ENCODE measurements around the gene URM1.
"Not testable (repeated sequence)": the region's sequence is repeated elsewhere in the genome, so short reads cannot be mapped to it uniquely, and the experiment has no call there.

URM1 gene

DNA sequence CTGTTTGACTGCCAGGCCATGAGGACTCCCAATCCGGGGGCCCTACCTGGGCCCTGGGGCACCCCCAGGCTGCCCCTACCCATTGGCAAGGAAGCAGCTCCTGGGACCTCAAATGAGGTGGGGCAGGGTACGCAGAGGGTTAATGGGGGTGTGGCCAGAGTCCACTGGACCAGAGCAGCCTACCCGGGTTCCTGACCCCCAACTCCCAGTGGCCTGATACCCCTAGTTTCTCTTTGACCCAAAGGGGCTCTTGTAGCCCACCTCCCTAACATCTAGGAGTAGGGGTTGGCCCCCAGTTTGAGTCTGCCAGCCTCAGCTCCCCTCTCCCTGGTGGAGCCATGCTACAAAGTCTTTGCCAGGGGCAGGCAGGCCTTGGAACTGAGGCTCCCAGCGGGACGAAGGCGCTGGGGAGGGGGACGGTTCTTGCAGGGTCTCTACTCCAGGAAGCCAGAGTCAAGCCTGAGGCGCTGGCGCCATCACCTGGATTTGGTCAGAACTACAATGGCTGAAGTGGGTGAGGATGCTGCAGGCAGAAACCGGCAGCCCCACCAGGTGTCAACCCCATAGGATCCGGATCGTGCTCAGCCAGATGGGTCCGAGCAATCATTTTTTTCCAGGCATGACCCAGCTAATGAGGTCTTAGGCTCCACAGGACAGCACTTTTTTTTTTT is 41.1 kb downstream of the URM1 start:
- peak; percentile 78 for DNase-seq

DNA sequence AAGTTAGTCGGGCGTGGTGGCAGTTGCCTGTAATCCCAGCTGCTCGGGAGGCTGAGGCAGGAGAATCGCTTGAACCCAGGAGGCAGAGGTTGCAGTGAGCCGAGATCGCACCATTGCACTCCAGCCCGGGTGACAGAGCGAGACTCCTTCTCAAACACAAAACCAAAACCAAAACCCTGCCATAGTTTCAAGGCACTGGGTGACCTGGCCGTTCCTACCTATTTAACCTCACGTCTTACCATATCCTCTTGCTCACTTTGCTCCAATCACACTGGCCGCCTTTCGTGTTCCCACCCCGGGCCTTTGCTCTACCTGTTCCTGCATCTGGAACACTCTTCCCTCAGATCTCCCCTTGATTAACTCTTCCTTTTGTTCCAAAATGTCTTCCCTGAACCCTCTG is 42.6 kb downstream of the URM1 start:
- not testable (repeated sequence) for DNase-seq

DNA sequence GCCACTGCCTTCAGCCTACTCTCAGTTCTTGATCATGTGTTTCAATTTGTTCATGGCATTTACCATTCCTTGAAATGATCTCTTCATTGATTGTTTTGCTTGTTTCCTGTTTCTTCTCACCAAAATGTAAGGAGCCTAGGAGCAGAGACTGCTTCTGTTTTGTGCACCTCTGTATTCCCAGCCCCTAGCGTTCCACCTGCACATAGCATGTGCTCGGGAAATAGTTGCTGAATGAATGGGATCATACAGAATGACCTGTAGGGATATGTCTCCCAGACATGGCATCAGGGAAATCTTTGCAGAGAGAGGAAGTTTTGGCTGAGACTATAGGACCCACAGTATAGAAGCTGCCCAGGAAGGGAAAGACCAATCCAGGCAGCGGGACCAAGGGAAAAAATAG is 43.3 kb downstream of the URM1 start:
- DNase-seq, result no peak

DNA sequence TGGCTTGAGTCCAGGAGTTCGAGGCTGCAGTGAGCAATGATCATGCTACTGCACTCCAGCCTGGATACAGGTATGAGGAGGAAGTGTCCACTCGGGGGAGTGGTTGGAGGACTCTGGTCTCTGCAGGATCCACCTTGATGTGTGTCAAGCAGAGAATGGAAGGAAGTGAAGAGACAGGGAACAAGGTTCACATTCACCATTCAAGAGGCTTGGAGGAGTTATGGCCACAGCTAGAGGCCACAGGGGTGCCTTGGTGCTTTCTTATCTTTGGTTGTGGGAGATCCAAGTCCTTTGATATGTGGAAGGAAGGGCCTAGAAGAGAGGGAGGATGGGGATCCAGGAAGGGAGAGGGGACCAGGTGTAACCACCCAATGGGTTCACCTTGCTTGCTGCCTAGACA is 44.1 kb downstream of the URM1 start:
- no peak for DNase-seq

DNA sequence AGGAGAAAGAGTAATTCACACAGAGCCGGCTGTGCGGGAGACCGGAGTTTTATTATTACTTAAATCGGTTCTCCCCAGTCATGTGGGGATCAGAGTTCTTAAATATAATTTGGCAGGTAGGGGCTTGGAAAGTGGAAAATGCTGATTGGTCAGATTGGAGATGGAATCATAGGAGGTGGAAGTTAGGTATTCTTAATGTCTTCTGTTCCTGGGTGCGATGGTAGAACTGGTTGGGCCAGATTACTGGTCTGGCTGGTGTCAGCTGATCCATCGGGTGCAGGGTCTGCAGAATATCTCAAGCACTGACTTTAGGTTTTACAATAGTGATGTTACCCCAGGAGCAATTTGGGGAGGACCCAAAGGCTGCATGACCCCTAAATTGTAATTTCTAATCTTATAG is 44.8 kb downstream of the URM1 start:
- DNase-seq, result no peak

DNA sequence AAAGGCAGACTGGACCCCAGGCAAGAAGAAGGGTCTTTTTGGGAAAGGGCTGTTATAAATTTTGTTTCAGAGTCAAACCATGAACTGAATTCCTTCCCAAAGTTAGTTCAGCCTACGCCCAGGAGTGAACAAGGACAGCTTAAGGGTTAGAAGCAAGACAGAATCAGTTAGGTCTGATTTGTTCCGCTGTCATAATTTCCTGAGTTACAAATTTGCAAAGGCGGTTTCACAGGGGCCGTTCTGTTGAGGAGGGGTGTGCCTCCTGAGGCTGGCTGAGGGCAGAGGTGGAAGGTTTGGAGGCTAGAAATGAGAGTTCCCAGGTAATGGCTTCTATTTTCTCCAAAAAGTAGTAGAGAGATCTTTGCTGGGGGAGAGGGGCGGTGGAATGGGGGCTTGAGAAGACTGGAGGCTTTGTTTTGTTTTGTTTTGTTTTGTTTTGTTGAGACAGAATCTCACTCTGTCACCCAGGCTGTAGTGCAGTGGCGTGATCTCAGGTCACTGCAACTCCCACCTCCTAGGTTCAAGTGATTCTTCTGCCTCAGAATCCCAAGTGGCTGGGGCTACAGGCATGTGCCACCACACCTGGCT is 45.4 kb downstream of the URM1 start:
- no peak for DNase-seq

DNA sequence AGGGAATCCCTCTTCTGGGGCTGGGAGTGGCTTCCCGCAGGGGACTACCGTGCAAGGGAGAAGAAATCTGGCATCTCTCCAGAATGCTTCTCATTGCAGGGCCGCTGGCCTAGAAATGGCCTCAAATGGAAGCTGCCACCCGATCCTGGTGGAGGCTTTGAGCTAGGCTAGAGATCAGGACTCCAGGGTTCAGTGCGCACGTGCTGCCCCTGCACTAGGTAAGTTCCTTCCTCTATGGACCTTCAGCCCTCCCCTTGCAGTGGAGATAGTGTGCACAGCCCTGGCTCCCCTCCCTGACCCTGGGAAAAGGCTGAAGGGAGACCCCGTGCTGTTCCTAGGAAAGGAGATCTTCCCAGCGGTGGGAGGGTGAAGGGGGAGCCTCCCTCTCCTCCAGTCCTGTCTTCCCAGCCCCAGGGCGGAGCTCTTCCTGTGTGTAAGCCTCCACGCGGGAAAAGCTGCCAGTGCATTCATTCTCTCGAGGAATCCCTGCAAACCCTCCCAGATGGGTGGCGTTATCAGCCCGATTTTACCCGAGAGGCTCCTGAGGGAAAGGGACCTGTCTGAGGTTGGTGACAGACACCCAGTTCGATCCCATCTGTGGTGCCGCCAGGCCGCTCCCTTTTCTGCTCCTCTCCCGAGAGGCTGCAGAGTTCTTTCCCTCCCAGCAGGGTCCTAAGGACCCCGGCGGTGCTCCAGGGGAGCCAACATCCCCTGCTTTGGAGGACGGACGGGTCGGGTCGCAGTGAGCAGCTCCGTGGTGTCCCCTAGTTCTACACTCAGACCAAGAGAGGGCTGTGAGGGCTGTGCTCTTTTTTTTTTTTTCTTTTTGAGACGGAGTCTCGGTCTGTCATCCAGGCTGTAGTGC is 48.1 kb downstream of the URM1 start:
- DNase-seq, result no peak

DNA sequence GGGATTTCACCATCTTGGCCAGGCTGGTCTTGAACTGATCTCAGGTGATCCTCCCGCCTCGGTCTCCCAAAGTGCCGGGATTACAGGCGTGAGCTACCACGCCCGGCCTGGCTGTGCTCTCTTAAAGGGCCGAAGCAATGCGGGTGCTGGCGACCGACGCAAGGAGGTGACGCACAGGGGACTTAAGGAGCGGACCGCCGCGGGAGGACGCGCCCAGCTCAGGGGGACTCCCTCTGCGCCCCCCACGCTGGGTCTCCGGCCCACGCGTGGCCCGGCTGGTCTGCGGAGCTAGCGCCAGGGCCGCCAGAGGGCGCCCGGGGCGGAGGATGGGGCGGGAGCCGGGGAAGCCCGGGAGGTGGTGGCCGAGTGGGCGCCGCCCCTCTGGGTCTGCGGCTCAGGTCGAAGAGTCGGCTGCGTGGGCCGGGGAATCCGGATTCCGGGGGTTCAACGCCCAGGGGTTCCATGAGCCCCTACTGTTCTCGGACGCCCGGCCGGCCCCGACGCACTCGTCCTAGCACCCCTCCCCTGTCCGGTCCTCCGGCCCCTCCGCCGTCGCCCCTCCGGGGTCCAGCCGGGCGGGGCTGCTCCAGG is 49.0 kb downstream of the URM1 start:
- DNase-seq, result peak; percentile 85

DNA sequence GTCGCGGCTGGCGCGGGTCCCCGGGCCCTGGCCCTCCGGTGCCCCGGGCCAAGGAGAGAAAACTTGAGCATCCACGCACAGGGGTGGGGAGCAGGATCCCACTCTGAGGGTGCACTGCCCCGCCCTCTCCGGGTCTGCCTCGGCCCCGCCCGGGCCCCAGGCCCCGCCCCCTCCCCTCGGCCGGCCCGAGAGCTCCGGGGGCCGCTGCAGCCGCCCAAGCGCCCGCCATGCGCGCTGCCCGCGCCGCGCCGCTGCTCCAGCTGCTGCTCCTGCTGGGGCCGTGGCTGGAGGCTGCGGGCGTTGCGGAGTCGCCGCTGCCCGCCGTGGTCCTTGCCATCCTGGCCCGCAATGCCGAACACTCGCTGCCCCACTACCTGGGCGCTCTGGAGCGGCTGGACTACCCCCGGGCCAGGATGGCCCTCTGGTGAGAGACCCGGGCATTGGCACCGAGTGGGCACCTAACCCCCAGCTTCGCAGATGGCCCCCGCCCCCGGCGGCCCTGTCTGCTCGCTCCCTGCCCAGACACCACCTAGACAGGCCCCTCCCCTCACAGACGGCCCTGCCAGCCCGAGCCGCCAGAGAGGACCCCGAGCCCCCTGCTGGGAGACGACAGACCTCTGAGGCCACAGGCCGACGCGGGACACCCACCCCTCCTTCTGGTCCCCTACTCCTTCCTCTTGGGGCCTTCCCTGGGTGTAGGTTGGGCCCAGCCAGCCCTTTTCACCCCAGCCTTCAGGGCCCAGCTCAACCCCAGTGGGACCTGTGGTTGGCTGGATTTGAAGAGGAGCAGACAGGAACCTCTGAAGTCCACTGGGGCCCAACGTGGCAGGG is 49.7 kb downstream of the URM1 start, which contains the start of gene CERCAM:
Gene CERCAM, plus strand, starts transcription at position 207 of the 831 bp plus-strand sequence. Its CDS starts 21 bp downstream, at position 228.
- DNase-seq, result peak; percentile 82

DNA sequence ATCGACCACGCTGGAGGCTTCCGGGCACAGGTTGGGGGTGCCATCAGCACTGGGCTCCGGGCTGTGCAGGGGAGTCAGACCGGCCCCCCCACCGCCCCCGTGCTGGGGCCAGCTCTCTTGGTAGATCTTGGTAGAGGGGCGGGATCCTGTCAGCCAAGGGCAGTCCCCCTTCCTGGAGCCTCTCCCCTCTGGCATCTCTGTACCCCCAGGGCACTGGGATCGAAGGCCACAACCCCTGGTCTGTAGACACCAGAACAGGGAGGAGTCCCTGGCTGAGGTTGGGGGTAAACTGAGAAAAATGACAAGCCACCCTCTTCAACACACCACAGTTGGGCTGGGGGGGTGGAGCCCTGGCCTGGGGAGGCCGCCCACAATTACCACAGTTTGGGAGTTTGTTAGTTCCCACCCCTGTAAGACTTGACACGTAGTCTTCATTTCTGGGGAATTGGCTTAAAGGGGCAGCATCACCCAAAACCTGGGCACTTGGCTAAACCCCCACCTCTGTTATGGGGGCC is 50.4 kb downstream of the URM1 start:
- peak; percentile 72 for DNase-seq

DNA sequence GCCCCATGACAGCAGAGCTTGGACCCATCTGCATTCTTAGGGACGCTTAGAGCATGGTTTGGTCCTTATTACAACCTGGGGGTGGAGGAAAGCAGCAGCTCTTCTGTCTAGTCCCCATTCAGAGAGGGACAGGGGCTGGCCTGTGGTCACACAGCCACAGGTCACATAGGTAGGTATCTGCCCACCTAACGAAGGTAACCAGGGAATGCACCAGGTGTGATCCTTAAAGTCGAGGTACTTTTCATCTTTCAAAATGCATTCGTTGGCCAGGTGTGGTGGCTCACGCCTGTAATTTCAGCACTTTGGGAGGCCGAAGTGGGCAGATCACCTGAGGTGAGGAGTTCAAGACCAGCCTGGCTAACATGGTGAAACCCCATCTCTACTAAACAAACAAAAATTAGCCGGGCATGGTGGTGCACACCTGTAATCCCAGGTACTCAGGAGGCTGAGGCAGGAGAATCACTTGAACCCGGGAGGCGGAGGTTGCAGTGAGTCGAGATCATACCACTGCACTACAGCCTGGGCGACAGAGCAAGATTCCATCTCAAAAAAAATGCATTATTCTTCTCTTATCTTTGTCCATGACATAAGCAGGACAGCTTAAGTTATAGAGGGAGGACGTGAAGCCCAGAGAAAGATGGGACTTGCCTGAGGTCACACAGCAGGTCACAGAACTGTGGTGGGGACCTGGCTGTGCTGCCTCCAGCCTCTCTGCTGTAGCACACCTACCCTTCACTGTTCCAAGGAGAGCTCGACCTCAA is 51.0 kb downstream of the URM1 start:
- DNase-seq, result not testable (repeated sequence)

DNA sequence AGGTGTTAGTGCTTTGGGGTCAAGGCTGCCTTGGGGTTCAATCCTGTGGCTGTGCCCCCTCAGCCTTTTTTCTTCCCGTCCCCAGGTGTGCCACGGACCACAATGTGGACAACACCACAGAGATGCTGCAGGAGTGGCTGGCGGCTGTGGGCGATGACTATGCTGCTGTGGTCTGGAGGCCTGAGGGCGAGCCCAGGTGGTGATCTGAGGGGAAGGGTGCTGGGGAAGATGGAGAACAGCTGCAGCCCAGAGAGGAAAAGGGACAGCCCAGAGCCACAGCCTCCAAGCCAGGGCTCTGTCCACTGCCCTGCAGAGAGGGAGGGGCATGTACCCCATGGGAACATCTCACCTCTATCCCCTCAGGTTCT is 51.6 kb downstream of the URM1 start:
- no peak for DNase-seq

DNA sequence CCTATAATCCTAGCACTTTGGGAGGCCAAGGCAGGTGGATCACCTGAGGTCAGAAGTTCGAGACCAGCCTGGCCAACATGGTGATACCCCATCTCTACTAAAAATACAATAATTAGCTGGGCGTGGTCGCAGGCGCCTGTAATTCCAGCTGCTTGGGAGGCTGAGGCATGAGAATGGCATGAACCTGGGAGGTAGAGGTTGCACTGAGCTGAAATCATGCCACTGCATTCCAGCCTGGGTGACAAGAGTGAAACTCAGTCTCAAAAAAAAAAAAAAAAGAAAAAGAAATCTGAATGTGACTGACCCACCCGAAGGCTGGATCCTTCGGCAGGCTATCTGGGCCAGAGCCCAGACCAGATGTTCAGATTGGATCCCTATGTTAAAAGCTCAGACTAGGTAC is 52.2 kb downstream of the URM1 start:
- not testable (repeated sequence) for DNase-seq

DNA sequence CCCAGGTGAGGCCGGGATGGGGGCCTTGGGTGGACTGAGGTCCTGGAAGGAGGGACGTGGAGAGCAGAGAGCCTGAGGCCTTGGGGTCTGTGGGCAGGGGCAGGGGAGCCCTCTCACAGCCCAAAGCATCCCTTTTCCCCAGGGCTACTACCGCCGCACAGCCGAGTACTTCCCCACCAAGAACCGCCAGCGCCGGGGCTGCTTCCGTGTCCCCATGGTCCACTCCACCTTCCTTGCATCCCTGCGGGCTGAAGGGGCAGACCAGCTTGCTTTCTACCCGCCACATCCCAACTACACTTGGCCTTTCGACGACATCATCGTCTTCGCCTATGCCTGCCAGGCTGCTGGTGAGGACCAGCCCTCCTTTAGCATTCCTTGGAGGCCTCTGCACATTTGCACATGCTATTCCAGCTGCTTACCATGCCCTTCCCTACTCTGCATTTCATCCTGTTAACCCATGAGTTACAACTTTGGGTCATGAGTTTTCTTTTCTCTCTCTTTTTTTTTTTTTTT is 53.1 kb downstream of the URM1 start:
- no peak for DNase-seq

DNA sequence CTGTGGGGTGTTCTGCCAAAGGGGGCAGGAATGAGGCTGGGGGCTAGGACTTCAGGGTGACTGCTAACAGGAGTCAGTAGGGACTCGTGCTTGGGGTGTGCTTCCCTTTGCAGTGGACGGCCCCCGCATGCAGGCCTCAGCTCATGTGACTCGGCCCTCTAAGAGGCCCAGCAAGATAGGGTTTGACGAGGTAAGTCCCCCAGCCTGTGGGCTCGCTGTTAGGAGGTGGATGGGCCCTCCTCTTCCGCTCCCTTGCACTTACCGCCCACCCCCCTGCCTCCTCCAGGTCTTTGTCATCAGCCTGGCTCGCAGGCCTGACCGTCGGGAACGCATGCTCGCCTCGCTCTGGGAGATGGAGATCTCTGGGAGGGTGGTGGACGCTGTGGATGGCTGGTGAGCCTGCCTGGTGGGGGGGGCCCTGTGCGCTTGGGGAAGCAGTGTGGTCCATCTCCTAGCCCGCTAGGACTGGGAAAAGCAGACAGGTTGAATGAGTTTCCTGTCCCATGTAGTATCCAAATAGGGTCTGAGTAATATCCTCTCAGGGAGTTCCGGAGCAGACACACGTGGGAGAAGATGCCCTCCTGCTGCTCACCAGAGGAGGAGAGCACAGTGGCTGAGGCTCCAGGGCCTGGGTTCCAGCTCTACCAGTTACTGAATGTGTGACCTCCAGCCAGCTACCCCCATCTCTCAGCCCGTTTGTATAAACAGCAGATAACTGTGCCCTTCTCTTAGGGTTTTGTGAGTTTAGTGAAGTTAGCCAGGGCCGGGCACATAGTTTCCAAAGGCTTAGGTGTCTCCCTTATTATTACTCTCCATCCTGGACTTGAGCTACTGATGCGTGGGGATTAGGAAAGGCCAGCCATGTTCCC is 57.7 kb downstream of the URM1 start:
- DNase-seq, result no peak

DNA sequence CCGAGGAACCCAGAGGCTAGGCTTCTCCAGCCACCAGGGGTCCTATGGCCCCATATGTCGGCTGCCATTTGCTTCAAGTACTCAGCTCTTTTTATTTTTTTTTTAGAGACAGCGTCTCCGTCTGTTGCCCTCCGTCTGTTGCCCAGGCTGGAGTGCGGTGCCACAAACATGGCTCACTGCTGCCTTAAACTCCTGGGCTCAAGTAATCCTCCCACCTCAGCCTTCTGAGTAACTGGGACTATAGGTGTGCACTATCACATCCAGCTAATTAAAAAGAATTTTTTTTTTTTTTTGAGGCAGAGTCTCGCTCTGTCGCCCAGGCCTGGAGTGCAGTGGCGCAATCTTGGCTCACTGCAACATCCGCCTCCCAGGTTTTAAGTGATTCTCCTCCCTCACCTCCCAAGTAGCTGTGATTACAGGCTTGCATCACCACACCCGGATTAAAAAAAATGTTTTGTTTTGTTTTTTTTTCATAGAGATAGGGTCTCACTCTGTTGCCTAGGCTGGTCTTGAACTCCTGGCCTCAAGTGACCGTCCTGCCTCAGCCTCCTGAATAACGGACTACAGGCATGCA is 58.4 kb downstream of the URM1 start:
- DNase-seq, result no peak

DNA sequence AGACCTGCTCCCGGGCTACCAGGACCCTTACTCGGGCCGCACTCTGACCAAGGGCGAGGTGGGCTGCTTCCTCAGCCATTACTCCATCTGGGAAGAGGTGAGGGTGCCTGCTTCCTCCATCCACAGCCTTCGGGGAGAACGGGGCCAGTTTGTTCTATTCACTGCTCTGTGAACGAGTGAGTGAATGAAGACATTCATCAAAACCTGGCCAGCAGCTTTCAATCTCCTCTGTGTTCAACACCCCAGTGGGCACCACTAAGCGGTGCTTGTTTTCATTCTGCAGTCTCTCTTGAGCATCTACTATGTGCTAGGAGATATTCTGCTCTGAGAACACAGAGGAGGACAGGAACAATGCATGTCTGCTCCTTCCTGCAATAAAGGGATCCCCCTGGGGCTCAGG is 60.0 kb downstream of the URM1 start:
- DNase-seq, result no peak

DNA sequence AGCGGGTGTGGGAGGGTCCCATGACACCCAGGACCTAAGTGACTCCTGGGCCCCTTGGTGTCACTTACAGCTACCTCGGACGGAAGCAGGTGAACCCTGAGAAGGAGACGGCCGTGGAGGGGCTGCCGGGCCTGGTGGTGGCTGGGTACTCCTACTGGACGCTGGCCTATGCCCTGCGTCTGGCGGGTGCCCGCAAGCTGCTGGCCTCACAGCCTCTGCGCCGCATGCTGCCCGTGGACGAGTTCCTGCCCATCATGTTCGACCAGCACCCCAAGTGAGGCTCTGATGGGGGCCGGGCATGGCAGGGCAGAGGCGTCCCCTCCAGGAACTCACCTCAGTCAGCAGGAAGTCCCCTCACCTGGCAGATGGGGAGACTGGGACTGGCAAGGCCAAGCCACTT is 63.2 kb downstream of the URM1 start:
- no peak for DNase-seq

DNA sequence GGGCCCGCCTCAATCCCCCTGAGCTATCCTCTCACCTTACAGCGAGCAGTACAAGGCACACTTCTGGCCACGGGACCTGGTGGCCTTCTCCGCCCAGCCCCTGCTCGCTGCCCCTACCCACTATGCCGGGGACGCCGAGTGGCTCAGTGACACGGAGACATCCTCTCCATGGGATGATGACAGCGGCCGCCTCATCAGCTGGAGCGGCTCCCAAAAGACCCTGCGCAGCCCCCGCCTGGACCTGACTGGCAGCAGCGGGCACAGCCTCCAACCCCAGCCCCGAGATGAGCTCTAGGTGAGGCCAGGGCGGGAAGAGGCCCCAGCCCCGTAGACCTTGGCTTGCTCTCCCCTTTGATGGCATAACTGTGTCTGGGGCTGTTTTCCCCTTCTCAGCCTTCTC is 64.4 kb downstream of the URM1 start:
- no peak for DNase-seq
